Measurements from ENCODE around the gene MSX2. TPM values are rescaled to one million over a fixed set of nuclear protein-coding genes. Genes with fewer than 3 reads are reported as not detected.

The MSX2 gene
- polyA plus RNA-seq, 1 of the 3 experiments (the other 2 are of a cell fraction) = 5.8 TPM

- Histone ChIP-seq H3K4me1 (ENCODE audit: control insufficient read depth in 1 of 2, insufficient read depth in 2 of 2, low read depth in 1 of 2, low read length in 1 of 2) (peaks cover 0 to 11% of the 10 kb centered on the region in 2 experiments; a peak in 1 of 4 replicates), H3K27ac (ENCODE audit: low read depth in 2 of 2, low read length in 1 of 2) (no peak overlapping the region), H3K36me3 (replicated peaks in 1 of 2; ENCODE audit: control insufficient read depth in 1 of 2, insufficient read depth in 2 of 2, low read length in 1 of 2) (no peaks in the 10 kb centered on the region), H3K9me2 (no peaks in the 10 kb centered on the region), H3K4me2 (no peak overlapping the region), H3K79me2 (ENCODE audit: insufficient read depth) (no peaks in the 10 kb centered on the region), H3K4me3 (ENCODE audit: low read depth in 2 of 2, low read length in 1 of 2) (no peak overlapping the region), H4K20me1 (ENCODE audit: insufficient read depth) (no peaks in the 10 kb centered on the region), H3K9me3 (no peaks in the 10 kb centered on the region), H3K27me3 (ENCODE audit: insufficient read depth) (peaks cover 4% of the 10 kb centered on the region), H2AFZ (ENCODE audit: low read depth) (no peak overlapping the region), H3F3A (replicated peaks; ENCODE audit: insufficient read depth) (no peaks in the 10 kb centered on the region), H3K9ac (no peak overlapping the region)
- ChIA-PET CTCF (interaction anchor here (0.6 kb wide), 1 partner anchor 1409 kb away, joined by 3 read pairs; no protein-coding TSS in a partner anchor), POLR2A (no interaction called here)
- 54% methylated on average over 16 of the region's 16 CpGs for WGBS (ENCODE audit: low lambda C conversion rate)
- peak; percentile 55 for DNase-seq
- TF ChIP-seq CHD2 (IDR thresholded peaks at IDR 0.05; ENCODE audit: low read length, partially characterized antibody) (no peak), GATA2 (CRISPR knock-in tag; IDR thresholded peaks at IDR 0.05) (no peak), PBX3 (IDR thresholded peaks at IDR 0.05) (no peak), RAD21 (IDR thresholded peaks at IDR 0.05; ENCODE audit: low read length) (no peak), JUND (IDR thresholded peaks at IDR 0.05) (no peak), FOSL2 (IDR thresholded peaks at IDR 0.05; ENCODE audit: borderline replicate concordance, low read depth) (no peak), USF2 (IDR thresholded peaks at IDR 0.05; ENCODE audit: borderline replicate concordance, low read depth, low read length) (no peak), FOXJ3 (CRISPR knock-in tag; IDR thresholded peaks at IDR 0.05) (no peak)
Observed at GRCh38 chr5:174692982-174693422, 31.4 kb upstream of the MSX2 start.

- CTCF ChIA-PET = interaction anchor here (1.5 kb wide), 1 partner anchor 42 kb away, joined by 4 read pairs; no protein-coding TSS in a partner anchor
- peaks cover 0 to 5% of the 10 kb centered on the region in 2 experiments; a peak in 1 of 4 replicates for H3K4me1 ChIP-seq (ENCODE audit: control insufficient read depth in 1 of 2, insufficient read depth in 2 of 2, low read depth in 1 of 2, low read length in 1 of 2)
- no peaks in the 10 kb centered on the region for H3F3A ChIP-seq (replicated peaks; ENCODE audit: insufficient read depth)
- TF ChIP-seq SIN3A (IDR thresholded peaks at IDR 0.05; ENCODE audit: borderline replicate concordance, low read depth, low read length) (no peak), RXRA (IDR thresholded peaks at IDR 0.05; ENCODE audit: borderline replicate concordance, low read depth) (no peak), USF2 (IDR thresholded peaks at IDR 0.05; ENCODE audit: borderline replicate concordance, low read depth, low read length) (no peak), SMC3 (IDR thresholded peaks at IDR 0.05; ENCODE audit: low read depth, low read length) (no peak), ZBTB33 (IDR thresholded peaks at IDR 0.05; ENCODE audit: borderline replicate concordance, low read depth) (no peak), FOSL2 (IDR thresholded peaks at IDR 0.05; ENCODE audit: borderline replicate concordance, low read depth) (no peak), ELF1 (IDR thresholded peaks at IDR 0.05) (no peak), MAX (IDR thresholded peaks at IDR 0.05; ENCODE audit: low read depth) (no peak), RCOR1 (IDR thresholded peaks at IDR 0.05; ENCODE audit: low read length) (no peak), RFX5 (IDR thresholded peaks at IDR 0.05; ENCODE audit: low read length) (no peak), FOXJ3 (CRISPR knock-in tag; IDR thresholded peaks at IDR 0.05) (no peak)
- H3K9me3 ChIP-seq = no peaks in the 10 kb centered on the region
- no peaks in the 10 kb centered on the region for H3K36me3 ChIP-seq (replicated peaks in 1 of 2; ENCODE audit: control insufficient read depth in 1 of 2, insufficient read depth in 2 of 2, low read length in 1 of 2)
- DNase-seq = no peak
- H3K4me3 ChIP-seq (ENCODE audit: low read depth in 2 of 2, low read length in 1 of 2) = no peak overlapping the region
- no peaks in the 10 kb centered on the region for H3K9me2 ChIP-seq
- H3K4me2 ChIP-seq = no peak overlapping the region
- H4K20me1 ChIP-seq (ENCODE audit: insufficient read depth) = no peaks in the 10 kb centered on the region
- H3K79me2 ChIP-seq (ENCODE audit: insufficient read depth) = no peaks in the 10 kb centered on the region
- H3K27ac ChIP-seq (ENCODE audit: low read depth in 2 of 2, low read length in 1 of 2) = no peak overlapping the region
- no peak overlapping the region for H3K9ac ChIP-seq
- POLR2A ChIA-PET = no interaction called here
- 68% methylated on average over 11 of the region's 11 CpGs for WGBS (ENCODE audit: low lambda C conversion rate)
- no peak overlapping the region for H2AFZ ChIP-seq (ENCODE audit: low read depth)
- no peaks in the 10 kb centered on the region for H3K27me3 ChIP-seq (ENCODE audit: insufficient read depth)
Observed at GRCh38 chr5:174693697-174694385, 30.5 kb upstream of the MSX2 start.

All from SK-N-SH (cell line).